Sigmoid colon (tissue), 7 donors: ENCODE data around the gene PNKP. TPM values are rescaled to one million over a fixed set of nuclear protein-coding genes. Genes with fewer than 3 reads are reported as not detected.

Experiments
- DNase-seq: peaks from one replicate; pipeline ENCODE4 v3.0.0-alpha.2; 2019
- H3K27ac ChIP-seq, 4 donors: fragments of 200-600 bp; sonication (generic); one replicate each; pipeline ENCODE4 v1.5.1; 2016 to 2019; ENCODE audit warnings: mild to moderate bottlenecking in 1 of 4
- H3K27me3 ChIP-seq, 3 donors: fragments of 200-600 bp; sonication (generic); one replicate each; pipeline ENCODE4 v1.5.1; 2019; ENCODE audit warnings: mild to moderate bottlenecking in 1 of 3
- H3K36me3 ChIP-seq, 4 donors: fragments of 200-600 bp; sonication (generic); one replicate each; pipeline ENCODE4 v1.5.1; 2016 to 2019
- H3K4me1 ChIP-seq, 4 donors: fragments of 200-600 bp; sonication (generic); one replicate each; pipeline ENCODE4 v1.5.1; 2017 to 2019
- H3K4me3 ChIP-seq, 4 donors: fragments of 200-600 bp; sonication (generic); one replicate each; pipeline ENCODE4 v1.5.1; 2017 to 2019; ENCODE audit warnings: mild to moderate bottlenecking in 2 of 4, moderate library complexity in 1 of 4
- H3K9me3 ChIP-seq, 4 donors: fragments of 200-600 bp in 3 of 4; sonication (generic) in 3 of 4; one replicate each; pipeline versions ENCODE4 v1.5.1 to v1.6.1; 2013 to 2019
- CTCF ChIP-seq, 4 experiments: fragments of 450-650 bp in 3 of 4; fragments of 200-600 bp in 1 of 4; IDR thresholded peaks; one replicate each; pipeline ENCODE4 v1.5.1; 2016 to 2019; ENCODE audit warnings: antibody characterized with exemption in 4 of 4, mild to moderate bottlenecking in 3 of 4, moderate library complexity in 2 of 4
- EP300 ChIP-seq, 4 donors: sonication (generic); formaldehyde crosslinking; IDR thresholded peaks; one replicate each; pipeline ENCODE4 v1.6.1; 2017; ENCODE audit warnings: antibody characterized with exemption in 4 of 4
- POLR2A ChIP-seq, 2 donors: fragments of 450-650 bp; IDR thresholded peaks; one replicate each; pipeline ENCODE4 v1.6.1; 2016; ENCODE audit warnings: antibody characterized with exemption in 2 of 2, mild to moderate bottlenecking in 2 of 2, moderate library complexity in 2 of 2
- POLR2AphosphoS5 ChIP-seq, 4 donors: sonication (generic); formaldehyde crosslinking; IDR thresholded peaks; one replicate each; pipeline ENCODE4 v1.6.1; 2017; ENCODE audit warnings: antibody characterized with exemption in 4 of 4
- WGBS, 2 donors: extraction: QIAGEN DNeasy Blood & Tissue Kit; methylation state at CpG; one replicate each; pipeline ENCODE4 v1.1.7; 2013; 5-methylcytosine and 5-hydroxymethylcytosine counted together
- intact Hi-C: fragments of 100-400 bp; cut with DNase I; formaldehyde crosslinking; loops from one replicate; pipeline ENCODE4 v1.15.1; 2023
- polyA plus RNA-seq, 3 donors: library from polyadenylated mRNA; stranded (reverse); fragments of 200-250 nt; gene quantifications; one replicate each; pipeline ENCODE4 v1.2.3, GENCODE V29; 2013
- total RNA-seq, 4 donors: library from RNA; depleted of rRNA; stranded (reverse); fragments of >200 nt; gene quantifications; one replicate each; pipeline ENCODE4 v1.1.0, GENCODE V29; 2016
- donor health status: healthy with polysubstance abuse.
- donor health status: Bipolar disorder and iron deficiency.
- donor health status: healthy.

Gene PNKP
- total and polyA plus RNA-seq, 7 donors = 27.0 to 88.8 (median 34.0) TPM

GRCh38 chr19:49870309-49870901 is 3.0 kb upstream of the PNKP start:
- WGBS, 2 donors = 73 to 83% methylated on average over 15 of the region's 15 CpGs
- peak overlapping the region; percentile 91 to 96 (median 92) for H3K27ac ChIP-seq
- peaks cover 0 to 24% (median 5%) of the 10 kb centered on the region in 4 donors for H3K36me3 ChIP-seq
- peak; percentile 70 for DNase-seq
- peak overlapping the region in 3 of 4 donors; percentile 55 to 64 (median 56) for H3K4me3 ChIP-seq
- H3K9me3 ChIP-seq = no peaks in the 10 kb centered on the region
- no peaks in the 10 kb centered on the region for H3K27me3 ChIP-seq
- intact Hi-C loops = no loop called here
- TF ChIP-seq POLR2AphosphoS5 (IDR thresholded peaks at IDR 0.05) (no peak), POLR2A (IDR thresholded peaks at IDR 0.05) (no peak), EP300 (IDR thresholded peaks at IDR 0.05) (no peak), CTCF (IDR thresholded peaks at IDR 0.05) (no peak)
- H3K4me1 ChIP-seq = peaks cover 0 to 54% (median 52%) of the 10 kb centered on the region in 4 donors

DNA sequence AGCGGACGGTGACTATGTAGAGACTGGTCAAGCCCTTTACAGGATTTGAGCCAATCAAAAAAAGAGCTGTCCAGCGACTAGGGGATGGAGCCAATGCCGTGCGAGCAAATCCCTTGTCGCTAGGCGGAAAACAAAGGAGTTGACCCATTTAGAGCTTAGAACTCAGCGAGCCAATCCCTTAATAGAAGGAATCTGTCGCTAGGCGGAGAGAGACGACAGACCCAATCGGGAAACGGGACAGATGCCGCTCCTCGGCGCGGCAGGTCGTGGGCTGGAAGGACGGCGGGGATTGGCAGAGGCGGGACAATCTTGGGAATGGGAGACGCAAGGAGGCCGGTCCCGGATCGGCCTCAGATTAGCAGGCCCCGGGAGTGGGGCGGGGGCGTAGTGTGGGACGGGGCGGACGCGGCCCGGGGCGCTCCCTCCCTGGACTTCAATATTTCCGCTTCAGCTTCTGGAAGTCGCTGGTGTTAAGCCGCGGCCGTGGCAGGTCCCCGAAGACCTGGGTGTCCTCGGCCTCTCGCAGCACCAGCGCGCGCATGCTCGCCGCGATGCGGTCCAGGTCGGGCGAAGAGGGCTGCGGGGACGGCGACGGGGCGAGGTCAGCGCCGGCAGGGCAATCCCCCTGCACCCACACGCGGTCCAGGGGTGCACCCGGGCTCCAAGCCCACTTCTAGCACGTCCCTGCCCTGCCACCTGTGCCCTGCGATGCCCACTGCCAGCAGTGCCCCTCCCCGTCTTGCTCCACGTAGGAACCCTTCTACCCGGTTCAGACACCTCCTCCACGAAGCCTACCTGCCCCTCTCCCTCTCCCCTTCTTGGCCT is 2.3 kb upstream of the PNKP start:
- intact Hi-C loops = no loop called here
- WGBS, 2 donors = 1% methylated on average over 67 of the region's 67 CpGs

DNA sequence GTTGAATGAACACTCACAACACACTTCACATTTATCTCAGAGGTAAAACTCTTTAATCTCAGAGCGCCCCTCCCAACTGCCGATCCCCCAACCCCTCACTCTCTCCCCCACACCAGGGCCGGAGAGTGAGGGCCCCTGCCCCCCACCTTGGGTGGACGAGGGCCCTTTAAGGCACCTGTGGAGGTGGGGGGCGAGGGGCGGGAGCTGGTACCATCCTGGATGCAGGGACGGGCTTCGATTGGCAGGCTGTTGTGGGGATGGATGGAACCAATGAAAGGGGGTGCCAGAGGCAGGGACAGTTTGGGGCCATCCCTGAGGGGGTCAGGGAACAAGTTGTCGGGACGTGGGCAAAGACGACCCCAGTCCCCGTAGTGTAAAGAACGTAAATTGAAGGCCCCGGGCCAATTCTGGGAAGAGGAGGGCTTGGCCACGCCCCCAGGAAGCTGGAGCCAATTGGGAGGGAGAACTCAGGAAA is 1.7 kb upstream of the PNKP start:
- Histone ChIP-seq H3K4me1 (peaks cover 0 to 53% (median 49%) of the 10 kb centered on the region in 4 donors), H3K27ac (peak overlapping the region; percentile 90 to 96 (median 92)), H3K4me3 (peak overlapping the region; percentile 8 to 64 (median 34)), H3K27me3 (no peaks in the 10 kb centered on the region), H3K9me3 (no peaks in the 10 kb centered on the region), H3K36me3 (peaks cover 0 to 27% (median 5%) of the 10 kb centered on the region in 4 donors)
- DNase-seq = no peak
- TF ChIP-seq POLR2A (IDR thresholded peaks at IDR 0.05) = no peak
- no peak for TF ChIP-seq EP300 (IDR thresholded peaks at IDR 0.05)
- no peak for TF ChIP-seq CTCF (IDR thresholded peaks at IDR 0.05)
- peak in 3 of 4 donors; percentile 19 to 40 (median 37) for TF ChIP-seq POLR2AphosphoS5 (IDR thresholded peaks at IDR 0.05)
- 1 to 4% methylated on average over 15 of the region's 15 CpGs for WGBS, 2 donors
- intact Hi-C loops = no loop called here

More for the DNA sequence above, 2.3 kb upstream of the PNKP start:
- TF ChIP-seq POLR2AphosphoS5 (IDR thresholded peaks at IDR 0.05) = peak; percentile 84 to 87 (median 86)
- TF ChIP-seq CTCF (IDR thresholded peaks at IDR 0.05) = no peak
- TF ChIP-seq POLR2A (IDR thresholded peaks at IDR 0.05) = peak; percentile 64 to 78
- no peak for TF ChIP-seq EP300 (IDR thresholded peaks at IDR 0.05)
- no peaks in the 10 kb centered on the region for H3K9me3 ChIP-seq
- peak; percentile 98 for DNase-seq
- H3K27ac ChIP-seq = peak overlapping the region; percentile 91 to 96 (median 92)
- peaks cover 0 to 24% (median 5%) of the 10 kb centered on the region in 4 donors for H3K36me3 ChIP-seq
- H3K4me3 ChIP-seq = peak overlapping the region; percentile 42 to 64 (median 56)
- H3K27me3 ChIP-seq = no peaks in the 10 kb centered on the region
- peaks cover 0 to 54% (median 51%) of the 10 kb centered on the region in 4 donors for H3K4me1 ChIP-seq

- Histone ChIP-seq H3K27ac (peak overlapping the region; percentile 21 to 96 (median 58)), H3K9me3 (no peaks in the 10 kb centered on the region), H3K4me3 (no peak overlapping the region), H3K36me3 (peaks cover 3 to 40% (median 18%) of the 10 kb centered on the region in 4 donors), H3K27me3 (no peaks in the 10 kb centered on the region), H3K4me1 (peaks cover 0 to 54% (median 47%) of the 10 kb centered on the region in 4 donors)
- DNase-seq = no peak
- TF ChIP-seq POLR2AphosphoS5 (IDR thresholded peaks at IDR 0.05) = no peak
- no peak for TF ChIP-seq EP300 (IDR thresholded peaks at IDR 0.05)
- no peak for TF ChIP-seq POLR2A (IDR thresholded peaks at IDR 0.05)
- no peak for TF ChIP-seq CTCF (IDR thresholded peaks at IDR 0.05)
- WGBS, 2 donors = 91 to 93% methylated on average over 13 of the region's 13 CpGs
- intact Hi-C loops = no loop called here
Observed at GRCh38 chr19:49864890-49865289, 2.5 kb downstream of the PNKP start.
